ENCODE data around the gene CRADD.

CRADD gene

GRCh38 chr12:93813972-93814821, 137.0 kb downstream of the CRADD start:
- no peaks in the 10 kb centered on the region for H3K36me3 ChIP-seq (ENCODE audit: control insufficient read depth, insufficient read depth, low read length)
- no peaks in the 10 kb centered on the region for H3K9me3 ChIP-seq (ENCODE audit: control insufficient read depth, low read length)
- no peaks in the 10 kb centered on the region for H3K27me3 ChIP-seq (replicated peaks; ENCODE audit: control insufficient read depth, insufficient read depth, low read length, poor library complexity, severe bottlenecking)
- DNase-seq, result no peak
- H3K4me1 ChIP-seq (ENCODE audit: control insufficient read depth, insufficient read depth, low read length, poor library complexity, severe bottlenecking), result no peaks in the 10 kb centered on the region
- H3K27ac ChIP-seq (ENCODE audit: insufficient read depth, low read length, poor library complexity, severe bottlenecking), result no peak overlapping the region
- H3K4me3 ChIP-seq (ENCODE audit: insufficient read depth, low read depth, low read length, poor library complexity, severe bottlenecking), result no peak overlapping the region

- H3K4me3 ChIP-seq (ENCODE audit: insufficient read depth, low read depth, low read length, poor library complexity, severe bottlenecking), result no peak overlapping the region
- H3K36me3 ChIP-seq (ENCODE audit: control insufficient read depth, insufficient read depth, low read length), result no peaks in the 10 kb centered on the region
- DNase-seq, result no peak
- no peaks in the 10 kb centered on the region for H3K9me3 ChIP-seq (ENCODE audit: control insufficient read depth, low read length)
- no peaks in the 10 kb centered on the region for H3K4me1 ChIP-seq (ENCODE audit: control insufficient read depth, insufficient read depth, low read length, poor library complexity, severe bottlenecking)
- H3K27me3 ChIP-seq (replicated peaks; ENCODE audit: control insufficient read depth, insufficient read depth, low read length, poor library complexity, severe bottlenecking), result no peaks in the 10 kb centered on the region
- no peak overlapping the region for H3K27ac ChIP-seq (ENCODE audit: insufficient read depth, low read length, poor library complexity, severe bottlenecking)
Observed at GRCh38 chr12:93818488-93819049, 141.4 kb downstream of the CRADD start.

- DNase-seq, result no peak
- Histone ChIP-seq H3K27me3 (replicated peaks; ENCODE audit: control insufficient read depth, insufficient read depth, low read length, poor library complexity, severe bottlenecking) (no peaks in the 10 kb centered on the region), H3K9me3 (ENCODE audit: control insufficient read depth, low read length) (no peaks in the 10 kb centered on the region), H3K27ac (ENCODE audit: insufficient read depth, low read length, poor library complexity, severe bottlenecking) (no peak overlapping the region), H3K36me3 (ENCODE audit: control insufficient read depth, insufficient read depth, low read length) (no peaks in the 10 kb centered on the region), H3K4me3 (ENCODE audit: insufficient read depth, low read depth, low read length, poor library complexity, severe bottlenecking) (no peak overlapping the region), H3K4me1 (ENCODE audit: control insufficient read depth, insufficient read depth, low read length, poor library complexity, severe bottlenecking) (no peaks in the 10 kb centered on the region)
Observed at GRCh38 chr12:93819050-93819491, 141.9 kb downstream of the CRADD start.

GRCh38 chr12:93823616-93824391, 146.6 kb downstream of the CRADD start:
- H3K27me3 ChIP-seq (replicated peaks; ENCODE audit: control insufficient read depth, insufficient read depth, low read length, poor library complexity, severe bottlenecking), result no peaks in the 10 kb centered on the region
- H3K36me3 ChIP-seq (ENCODE audit: control insufficient read depth, insufficient read depth, low read length), result no peaks in the 10 kb centered on the region
- H3K9me3 ChIP-seq (ENCODE audit: control insufficient read depth, low read length), result no peaks in the 10 kb centered on the region
- no peak overlapping the region for H3K27ac ChIP-seq (ENCODE audit: insufficient read depth, low read length, poor library complexity, severe bottlenecking)
- H3K4me1 ChIP-seq (ENCODE audit: control insufficient read depth, insufficient read depth, low read length, poor library complexity, severe bottlenecking), result no peaks in the 10 kb centered on the region
- H3K4me3 ChIP-seq (ENCODE audit: insufficient read depth, low read depth, low read length, poor library complexity, severe bottlenecking), result no peak overlapping the region
- no peak for DNase-seq

GRCh38 chr12:93824514-93825500, 147.6 kb downstream of the CRADD start:
- no peaks in the 10 kb centered on the region for H3K27me3 ChIP-seq (replicated peaks; ENCODE audit: control insufficient read depth, insufficient read depth, low read length, poor library complexity, severe bottlenecking)
- H3K9me3 ChIP-seq (ENCODE audit: control insufficient read depth, low read length), result no peaks in the 10 kb centered on the region
- no peak overlapping the region for H3K27ac ChIP-seq (ENCODE audit: insufficient read depth, low read length, poor library complexity, severe bottlenecking)
- no peaks in the 10 kb centered on the region for H3K36me3 ChIP-seq (ENCODE audit: control insufficient read depth, insufficient read depth, low read length)
- no peaks in the 10 kb centered on the region for H3K4me1 ChIP-seq (ENCODE audit: control insufficient read depth, insufficient read depth, low read length, poor library complexity, severe bottlenecking)
- no peak overlapping the region for H3K4me3 ChIP-seq (ENCODE audit: insufficient read depth, low read depth, low read length, poor library complexity, severe bottlenecking)
- DNase-seq, result no peak

GRCh38 chr12:93825501-93825888, 148.3 kb downstream of the CRADD start:
- no peak overlapping the region for H3K4me3 ChIP-seq (ENCODE audit: insufficient read depth, low read depth, low read length, poor library complexity, severe bottlenecking)
- no peaks in the 10 kb centered on the region for H3K9me3 ChIP-seq (ENCODE audit: control insufficient read depth, low read length)
- H3K4me1 ChIP-seq (ENCODE audit: control insufficient read depth, insufficient read depth, low read length, poor library complexity, severe bottlenecking), result no peaks in the 10 kb centered on the region
- H3K27ac ChIP-seq (ENCODE audit: insufficient read depth, low read length, poor library complexity, severe bottlenecking), result no peak overlapping the region
- H3K36me3 ChIP-seq (ENCODE audit: control insufficient read depth, insufficient read depth, low read length), result no peaks in the 10 kb centered on the region
- H3K27me3 ChIP-seq (replicated peaks; ENCODE audit: control insufficient read depth, insufficient read depth, low read length, poor library complexity, severe bottlenecking), result no peaks in the 10 kb centered on the region
- no peak for DNase-seq

GRCh38 chr12:93825931-93826555, 148.9 kb downstream of the CRADD start:
- H3K4me3 ChIP-seq (ENCODE audit: insufficient read depth, low read depth, low read length, poor library complexity, severe bottlenecking), result no peak overlapping the region
- H3K27me3 ChIP-seq (replicated peaks; ENCODE audit: control insufficient read depth, insufficient read depth, low read length, poor library complexity, severe bottlenecking), result no peaks in the 10 kb centered on the region
- H3K4me1 ChIP-seq (ENCODE audit: control insufficient read depth, insufficient read depth, low read length, poor library complexity, severe bottlenecking), result no peaks in the 10 kb centered on the region
- H3K9me3 ChIP-seq (ENCODE audit: control insufficient read depth, low read length), result no peaks in the 10 kb centered on the region
- no peak for DNase-seq
- no peaks in the 10 kb centered on the region for H3K36me3 ChIP-seq (ENCODE audit: control insufficient read depth, insufficient read depth, low read length)
- H3K27ac ChIP-seq (ENCODE audit: insufficient read depth, low read length, poor library complexity, severe bottlenecking), result no peak overlapping the region

GRCh38 chr12:93827179-93827578, 150.0 kb downstream of the CRADD start:
- H3K27ac ChIP-seq (ENCODE audit: insufficient read depth, low read length, poor library complexity, severe bottlenecking), result no peak overlapping the region
- H3K36me3 ChIP-seq (ENCODE audit: control insufficient read depth, insufficient read depth, low read length), result no peaks in the 10 kb centered on the region
- H3K4me1 ChIP-seq (ENCODE audit: control insufficient read depth, insufficient read depth, low read length, poor library complexity, severe bottlenecking), result no peaks in the 10 kb centered on the region
- no peak overlapping the region for H3K4me3 ChIP-seq (ENCODE audit: insufficient read depth, low read depth, low read length, poor library complexity, severe bottlenecking)
- H3K9me3 ChIP-seq (ENCODE audit: control insufficient read depth, low read length), result no peaks in the 10 kb centered on the region
- DNase-seq, result no peak
- H3K27me3 ChIP-seq (replicated peaks; ENCODE audit: control insufficient read depth, insufficient read depth, low read length, poor library complexity, severe bottlenecking), result no peaks in the 10 kb centered on the region

- H3K9me3 ChIP-seq (ENCODE audit: control insufficient read depth, low read length), result no peaks in the 10 kb centered on the region
Observed at GRCh38 chr12:93827669-93828068, 150.5 kb downstream of the CRADD start.

More at GRCh38 chr12:93827669-93828068, 150.5 kb downstream of the CRADD start:
- no peaks in the 10 kb centered on the region for H3K27me3 ChIP-seq (replicated peaks; ENCODE audit: control insufficient read depth, insufficient read depth, low read length, poor library complexity, severe bottlenecking)
- no peaks in the 10 kb centered on the region for H3K4me1 ChIP-seq (ENCODE audit: control insufficient read depth, insufficient read depth, low read length, poor library complexity, severe bottlenecking)
- DNase-seq, result no peak
- H3K36me3 ChIP-seq (ENCODE audit: control insufficient read depth, insufficient read depth, low read length), result no peaks in the 10 kb centered on the region
- H3K4me3 ChIP-seq (ENCODE audit: insufficient read depth, low read depth, low read length, poor library complexity, severe bottlenecking), result no peak overlapping the region
- no peak overlapping the region for H3K27ac ChIP-seq (ENCODE audit: insufficient read depth, low read length, poor library complexity, severe bottlenecking)
